ENCODE results near the gene MSH4.

Gene MSH4

GRCh38 chr1:75943037-75943436, 146.4 kb downstream of the MSH4 start:
- peak; percentile 20 to 59 (median 52) for DNase-seq

GRCh38 chr1:75950176-75950575, 153.5 kb downstream of the MSH4 start:
- no peak for DNase-seq

DNA sequence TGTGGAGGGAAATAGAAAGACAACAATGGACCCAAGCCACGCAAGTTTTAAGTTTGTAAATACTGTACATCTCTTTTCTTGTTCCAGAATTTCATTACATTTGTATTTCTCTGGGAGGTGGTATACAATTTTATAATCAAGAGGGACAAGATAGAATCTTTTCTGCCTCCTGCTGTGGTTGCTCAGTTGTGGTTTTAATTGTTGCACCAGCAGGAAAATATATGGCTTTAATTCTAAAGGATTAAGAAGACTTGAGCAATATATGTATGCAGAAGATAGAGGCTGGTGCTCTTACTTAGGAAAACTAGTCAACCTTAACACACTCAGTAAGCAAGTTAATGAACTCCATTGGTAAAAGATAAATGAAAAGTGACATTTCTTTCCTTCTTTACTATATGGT, 155.3 kb downstream of the MSH4 start:
- DNase-seq, result no peak

- no peak for DNase-seq
Observed at GRCh38 chr1:75953461-75953860, 156.8 kb downstream of the MSH4 start.

- no peak for DNase-seq
Observed at GRCh38 chr1:75954586-75954985, 157.9 kb downstream of the MSH4 start.
